GM18508 (cell line): ENCODE results near the gene KCNH3.
"Not testable (repeated sequence)": the region's sequence is repeated elsewhere in the genome, so short reads cannot be mapped to it uniquely, and the experiment has no call there.

ENCODE experiments used
- ATAC-seq: cut with Tn5 transposase; IDR thresholded peaks from one replicate; pipeline ENCODE4 v1.9.1; 2021; ENCODE audit warnings: moderate number of reproducible peaks; ENCODE audit not compliant: insufficient read depth, unreplicated experiment

The KCNH3 gene

GRCh38 chr12:49538510-49539403 is at the start of gene KCNH3:
Gene KCNH3 (plus strand): TSS chr12:49539030. CDS start chr12:49539417, 387 bp downstream.
- ATAC-seq = no peak

GRCh38 chr12:49489154-49489553 is 49.7 kb upstream of the KCNH3 start:
- ATAC-seq = no peak

GRCh38 chr12:49489720-49490119 is 49.1 kb upstream of the KCNH3 start:
- no peak for ATAC-seq

GRCh38 chr12:49491823-49492222 is 47.0 kb upstream of the KCNH3 start:
- ATAC-seq = no peak

GRCh38 chr12:49493900-49494299 is 44.9 kb upstream of the KCNH3 start:
- ATAC-seq = no peak

GRCh38 chr12:49496417-49497360 is 42.1 kb upstream of the KCNH3 start:
- ATAC-seq = no peak

GRCh38 chr12:49501895-49502294 is 36.9 kb upstream of the KCNH3 start:
- ATAC-seq = no peak

GRCh38 chr12:49502590-49502989 is 36.2 kb upstream of the KCNH3 start:
- ATAC-seq = no peak

GRCh38 chr12:49503674-49504180 is 35.1 kb upstream of the KCNH3 start:
- no peak for ATAC-seq

- ATAC-seq = no peak
Observed at GRCh38 chr12:49505672-49506071, 33.2 kb upstream of the KCNH3 start.

- ATAC-seq = no peak
Observed at GRCh38 chr12:49507139-49507538, 31.7 kb upstream of the KCNH3 start.

- ATAC-seq = not testable (repeated sequence)
Observed at GRCh38 chr12:49509681-49510080, 29.1 kb upstream of the KCNH3 start.

GRCh38 chr12:49511410-49511809 is 27.4 kb upstream of the KCNH3 start:
- ATAC-seq = no peak

- no peak for ATAC-seq
Observed at GRCh38 chr12:49512546-49512945, 26.3 kb upstream of the KCNH3 start.

- no peak for ATAC-seq
Observed at GRCh38 chr12:49515266-49515665, 23.6 kb upstream of the KCNH3 start.

- no peak for ATAC-seq
Observed at GRCh38 chr12:49518914-49519573, 19.8 kb upstream of the KCNH3 start.

GRCh38 chr12:49519574-49519936 is 19.3 kb upstream of the KCNH3 start:
- no peak for ATAC-seq

- no peak for ATAC-seq
Observed at GRCh38 chr12:49521389-49521788, 17.4 kb upstream of the KCNH3 start.

GRCh38 chr12:49524660-49525324 is 14.0 kb upstream of the KCNH3 start:
- no peak for ATAC-seq

GRCh38 chr12:49525942-49526341 is 12.9 kb upstream of the KCNH3 start:
- no peak for ATAC-seq
